Endothelial cell of umbilical vein (primary cell): ENCODE measurements around the gene PCMT1. TPM values are rescaled to one million over a fixed set of nuclear protein-coding genes. Genes with fewer than 3 reads are reported as not detected.

Source experiments
- BruUV-seq: library from RNA; stranded (reverse); fragments of 400-500 nt; replicated peaks from 2 replicates; lab custom pipeline; 2021; lab: Mats Ljungman, UMichigan
- CTCF ChIA-PET: fragments of 300-600, 350-600 bp; sonication (Branson Sonifier 250); formaldehyde crosslinking; loops from one replicate; lab custom pipeline; 2021; ENCODE audit warnings: antibody characterized with exemption, inconsistent platforms; lab: Charles Lee
- POLR2A ChIA-PET: fragments of 300-600, 350-600 bp; sonication (Branson Sonifier 250); formaldehyde crosslinking; loops from one replicate; lab custom pipeline; 2021; ENCODE audit warnings: antibody characterized with exemption, inconsistent platforms; lab: Charles Lee
- DNase-seq: peaks from one replicate; pipeline ENCODE4 v3.0.0-alpha.2; 2011; ENCODE audit warnings: low read depth, low spot score
- FAIRE-seq: peaks from 2 replicates; lab custom pipeline; 2011; peaks lifted over from hg19 to GRCh38; lab: Jason Lieb, UNC
- H2AFZ ChIP-seq: 2 replicates; pipeline ENCODE4 v1.6.0; 2012; ENCODE audit warnings: low read depth, low read length, control low read depth, inconsistent platforms
- H3K27ac ChIP-seq: 2 replicates; pipeline ENCODE4 v1.5.1; 2011; ENCODE audit warnings: low read depth, mild to moderate bottlenecking, control low read depth, low read length, moderate library complexity; ENCODE audit not compliant: insufficient read depth
- H3K27me3 ChIP-seq, 2 experiments: 2 replicates each; pipeline versions ENCODE4 v1.6.0 to v1.6.1; 2011; ENCODE audit warnings: low read length in 2 of 2, mixed read lengths in 1 of 2; ENCODE audit not compliant: control insufficient read depth in 2 of 2, insufficient read depth in 2 of 2
- H3K36me3 ChIP-seq, 2 experiments: 2 replicates in 1 of 2; 3 replicates in 1 of 2; pipeline ENCODE4 v1.5.1; 2011; ENCODE audit warnings: low read length in 2 of 2, mild to moderate bottlenecking in 1 of 2, moderate library complexity in 1 of 2; ENCODE audit not compliant: control insufficient read depth in 2 of 2, insufficient read depth in 2 of 2; ENCODE audit errors: extremely low read depth in 1 of 2
- H3K4me1 ChIP-seq: 3 replicates; pipeline ENCODE4 v1.5.1; 2011; ENCODE audit warnings: mild to moderate bottlenecking, low read length; ENCODE audit not compliant: control insufficient read depth, insufficient read depth; ENCODE audit errors: extremely low read depth
- H3K4me2 ChIP-seq: 2 replicates; pipeline ENCODE4 v1.6.1; 2011; ENCODE audit warnings: low read length, control low read depth, mixed read lengths; ENCODE audit not compliant: insufficient read depth
- H3K4me3 ChIP-seq, 3 experiments: fragments of 200-600 bp in 1 of 3; sonication (generic), shearing (Covaris generic) in 1 of 3; replicated peaks in 1 of 3; 2 replicates each; pipeline ENCODE4 v1.5.1; 2011 to 2016; ENCODE audit warnings: control low read depth in 3 of 3, low read length in 3 of 3, mild to moderate bottlenecking in 2 of 3, inconsistent platforms in 1 of 3, low read depth in 1 of 3, moderate library complexity in 1 of 3; ENCODE audit not compliant: insufficient read depth in 1 of 3
- H3K79me2 ChIP-seq: 2 replicates; pipeline ENCODE4 v1.6.0; 2012; ENCODE audit warnings: low read length, inconsistent platforms; ENCODE audit not compliant: control insufficient read depth, insufficient read depth
- H3K9ac ChIP-seq: replicated peaks from 2 replicates; pipeline ENCODE3; 2011; ENCODE audit warnings: low read length, control low read depth; ENCODE audit not compliant: insufficient read depth; ENCODE audit errors: extremely low read depth
- H3K9me1 ChIP-seq: replicated peaks from 3 replicates; pipeline ENCODE4 v1.6.0; 2011; ENCODE audit warnings: mild to moderate bottlenecking, low read length; ENCODE audit not compliant: control insufficient read depth, insufficient read depth; ENCODE audit errors: extremely low read depth
- H3K9me3 ChIP-seq: replicated peaks from 2 replicates; pipeline ENCODE4 v1.5.1; 2012; ENCODE audit warnings: low read length, inconsistent platforms; ENCODE audit not compliant: control insufficient read depth, insufficient read depth
- H4K20me1 ChIP-seq: replicated peaks from 2 replicates; pipeline ENCODE3; 2011; ENCODE audit warnings: mild to moderate bottlenecking, low read length; ENCODE audit not compliant: control insufficient read depth, insufficient read depth; ENCODE audit errors: extremely low read depth
- EZH2 ChIP-seq: IDR thresholded peaks from 2 replicates; pipeline ENCODE4 v1.6.1; 2012; ENCODE audit warnings: borderline replicate concordance, low read depth, mild to moderate bottlenecking, moderate library complexity, low read length, inconsistent platforms; ENCODE audit not compliant: severe bottlenecking
- GATA2 ChIP-seq: IDR thresholded peaks from 2 replicates; pipeline ENCODE4 v1.7.0; 2011; ENCODE audit warnings: low read depth, mild to moderate bottlenecking, moderate library complexity, mixed read lengths, low read length; ENCODE audit not compliant: insufficient read length, insufficient read depth
- JUN ChIP-seq: IDR thresholded peaks from 2 replicates; pipeline ENCODE4 v1.6.1; 2011; ENCODE audit warnings: borderline replicate concordance, low read depth; ENCODE audit not compliant: insufficient read length, insufficient read depth
- POLR2A ChIP-seq: IDR thresholded peaks from 2 replicates; pipeline ENCODE4 v1.6.1; 2012; ENCODE audit warnings: low read depth, mild to moderate bottlenecking, control low read depth, low read length
- POLR2AphosphoS5 ChIP-seq: IDR thresholded peaks from 2 replicates; pipeline ENCODE4 v1.6.1; 2012; ENCODE audit warnings: low read depth, mild to moderate bottlenecking, control low read depth, low read length, moderate library complexity; ENCODE audit not compliant: insufficient read depth
- dilution Hi-C: fragments of 300-500 bp; cut with MboI; formaldehyde crosslinking; loops from one replicate; pipeline ENCODE4 v1.15.0; 2019; ENCODE audit warnings: low sequenced_read_pairs; ENCODE audit not compliant: extremely low pct_ligation_motif_present
- intact Hi-C: fragments of 100-400 bp; cut with micrococcal nuclease; formaldehyde crosslinking; loops from one replicate; pipeline ENCODE4 v1.10.0; 2022
- polyA plus RNA-seq, 4 experiments: library from polyadenylated mRNA; depleted of rRNA in 3 of 4; stranded (reverse) in 3 of 4; unstranded in 1 of 4; fragments of >200 nt; gene quantifications; 2 replicates each; pipeline versions ENCODE4 v1.2.1 to v1.2.3, GENCODE V29; 2011 to 2012; ENCODE audit warnings: missing spikeins in 1 of 4
- total RNA-seq: library from RNA; stranded (reverse); gene quantifications from 2 replicates; pipeline ENCODE4 v1.2.3, GENCODE V29; 2021
- TF ChIP-seq, protein P1 (sequence below): IDR thresholded peaks from 2 replicates; pipeline ENCODE4 v1.6.1; 2011; ENCODE audit not compliant: insufficient read depth, insufficient read length
- TF ChIP-seq, protein P2 (sequence below), 2 donors: IDR thresholded peaks; 1 replicate in 1 of 2; 2 replicates in 1 of 2; pipeline ENCODE4 v1.5.1; 2011; ENCODE audit warnings: low read length in 2 of 2, mild to moderate bottlenecking in 2 of 2, moderate library complexity in 2 of 2, control low read depth in 1 of 2, inconsistent platforms in 1 of 2, low read depth in 1 of 2; ENCODE audit not compliant: insufficient read depth in 1 of 2; ENCODE audit errors: extremely low read depth in 1 of 2

Gene PCMT1
- total and polyA plus RNA-seq, 2 donors (not counting 3 experiments of a cell fraction or from before 2014, with no cell fraction given), result 95.0 to 102 TPM

DNA sequence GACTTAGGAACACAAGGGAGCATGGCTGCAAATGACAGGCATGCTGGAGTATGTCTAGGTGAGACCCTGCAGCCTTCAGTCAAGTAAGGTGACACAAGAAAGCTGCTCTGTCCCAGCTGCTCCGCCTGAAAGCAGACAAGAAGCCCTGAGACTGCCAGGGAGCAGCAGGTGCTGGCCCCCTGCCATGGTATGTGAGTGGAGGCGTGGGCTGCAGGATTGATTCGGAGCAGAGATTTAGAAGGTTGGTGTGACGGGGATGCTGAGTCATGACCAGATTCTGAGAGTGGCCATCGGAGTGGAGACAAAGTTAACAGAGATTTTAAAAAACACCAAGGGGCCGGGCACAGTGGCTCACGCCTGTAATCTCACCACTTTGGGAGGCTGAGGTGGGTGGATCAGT lies 96.8 kb downstream of the PCMT1 start:
- Histone ChIP-seq H4K20me1 (no peaks in the 10 kb centered on the region), H3K4me2 (no peak overlapping the region), H3K79me2 (no peaks in the 10 kb centered on the region), H3K4me1 (peaks cover 12% of the 10 kb centered on the region), H3K4me3 (no peak overlapping the region), H3K27ac (no peak overlapping the region), H2AFZ (no peak overlapping the region), H3K9me3 (no peaks in the 10 kb centered on the region), H3K9me1 (no peaks in the 10 kb centered on the region), H3K9ac (no peak overlapping the region), H3K27me3 (no peaks in the 10 kb centered on the region), H3K36me3 (peaks cover 0 to 3% of the 10 kb centered on the region in 2 experiments)
- intact Hi-C loops, result no loop called here
- TF ChIP-seq POLR2A (no peak), GATA2 (no peak), POLR2AphosphoS5 (no peak), JUN (no peak), EZH2 (no peak)
- TF ChIP-seq, protein P1, sequence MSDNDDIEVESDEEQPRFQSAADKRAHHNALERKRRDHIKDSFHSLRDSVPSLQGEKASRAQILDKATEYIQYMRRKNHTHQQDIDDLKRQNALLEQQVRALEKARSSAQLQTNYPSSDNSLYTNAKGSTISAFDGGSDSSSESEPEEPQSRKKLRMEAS, result no peak
- TF ChIP-seq, protein P2, sequence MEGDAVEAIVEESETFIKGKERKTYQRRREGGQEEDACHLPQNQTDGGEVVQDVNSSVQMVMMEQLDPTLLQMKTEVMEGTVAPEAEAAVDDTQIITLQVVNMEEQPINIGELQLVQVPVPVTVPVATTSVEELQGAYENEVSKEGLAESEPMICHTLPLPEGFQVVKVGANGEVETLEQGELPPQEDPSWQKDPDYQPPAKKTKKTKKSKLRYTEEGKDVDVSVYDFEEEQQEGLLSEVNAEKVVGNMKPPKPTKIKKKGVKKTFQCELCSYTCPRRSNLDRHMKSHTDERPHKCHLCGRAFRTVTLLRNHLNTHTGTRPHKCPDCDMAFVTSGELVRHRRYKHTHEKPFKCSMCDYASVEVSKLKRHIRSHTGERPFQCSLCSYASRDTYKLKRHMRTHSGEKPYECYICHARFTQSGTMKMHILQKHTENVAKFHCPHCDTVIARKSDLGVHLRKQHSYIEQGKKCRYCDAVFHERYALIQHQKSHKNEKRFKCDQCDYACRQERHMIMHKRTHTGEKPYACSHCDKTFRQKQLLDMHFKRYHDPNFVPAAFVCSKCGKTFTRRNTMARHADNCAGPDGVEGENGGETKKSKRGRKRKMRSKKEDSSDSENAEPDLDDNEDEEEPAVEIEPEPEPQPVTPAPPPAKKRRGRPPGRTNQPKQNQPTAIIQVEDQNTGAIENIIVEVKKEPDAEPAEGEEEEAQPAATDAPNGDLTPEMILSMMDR (IDR thresholded peaks at IDR 0.05; ENCODE audit: extremely low read depth in 1 of 2, insufficient read depth in 1 of 2, low read depth in 1 of 2, low read length in 2 of 2), result no peak
- DNase-seq, result no peak
- BruUV-seq, result no TSS peak
- ChIA-PET POLR2A (no interaction called here), CTCF (interaction anchor here (1.6 to 2.5 kb wide), 5 partner anchors 10 to 170 kb away, joined by 6 to 40 read pairs (median 9); partner anchors contain the start of gene LRP11)
- FAIRE-seq, result no peak
- dilution Hi-C loops, result no loop called here
